Measurements from ENCODE around the gene FBXW5.

The FBXW5 gene

DNA sequence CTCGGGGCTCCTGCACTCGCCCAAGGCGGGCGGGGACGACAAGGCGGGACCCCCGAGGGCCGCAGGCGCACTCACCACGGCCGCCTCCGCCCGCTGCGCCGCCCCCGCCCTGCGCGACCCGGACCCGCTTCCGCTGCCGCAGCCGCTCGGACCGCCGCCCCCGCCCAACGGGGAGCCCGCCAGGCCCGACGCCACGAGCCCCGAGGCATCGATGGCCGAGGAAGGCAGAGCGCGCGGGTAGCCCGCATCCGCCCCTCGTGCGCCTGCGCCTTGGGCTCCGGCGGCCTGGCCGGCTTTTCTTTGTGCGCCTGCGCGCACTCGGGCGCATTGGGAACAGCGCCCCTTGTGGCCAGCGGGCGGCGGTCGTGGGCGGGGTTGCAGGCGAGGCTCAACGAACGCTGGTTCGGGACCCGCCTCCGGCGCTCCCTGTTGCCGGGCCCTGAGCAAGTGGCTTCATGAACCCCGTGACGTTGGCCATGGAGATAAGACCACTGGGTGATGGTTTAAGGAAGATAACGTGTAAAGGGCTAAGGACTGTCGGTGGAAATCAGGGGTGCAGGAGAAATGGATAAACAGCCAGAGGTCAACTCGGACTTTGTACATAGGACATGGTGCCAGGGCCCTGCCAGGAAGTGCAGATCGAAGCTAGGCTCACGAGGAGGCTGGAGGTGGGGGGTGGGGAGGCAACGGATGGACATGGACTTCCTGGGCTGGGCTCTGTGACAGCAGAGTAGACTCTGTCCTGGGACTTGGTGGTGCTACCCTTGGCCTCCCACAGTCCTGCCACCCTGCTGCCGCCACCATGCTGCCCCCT lies at the start of gene FBXW5, which contains the start of gene C8G:
Gene FBXW5, minus strand, starts transcription at position 220 of the 814 bp plus-strand sequence. CDS start 655 bp downstream, outside the sequence.
Gene C8G, plus strand, starts transcription at position 725 of the 814 bp plus-strand sequence. Its CDS starts 78 bp downstream, at position 803.
- peak; percentile 91 to 92 for DNase-seq

DNA sequence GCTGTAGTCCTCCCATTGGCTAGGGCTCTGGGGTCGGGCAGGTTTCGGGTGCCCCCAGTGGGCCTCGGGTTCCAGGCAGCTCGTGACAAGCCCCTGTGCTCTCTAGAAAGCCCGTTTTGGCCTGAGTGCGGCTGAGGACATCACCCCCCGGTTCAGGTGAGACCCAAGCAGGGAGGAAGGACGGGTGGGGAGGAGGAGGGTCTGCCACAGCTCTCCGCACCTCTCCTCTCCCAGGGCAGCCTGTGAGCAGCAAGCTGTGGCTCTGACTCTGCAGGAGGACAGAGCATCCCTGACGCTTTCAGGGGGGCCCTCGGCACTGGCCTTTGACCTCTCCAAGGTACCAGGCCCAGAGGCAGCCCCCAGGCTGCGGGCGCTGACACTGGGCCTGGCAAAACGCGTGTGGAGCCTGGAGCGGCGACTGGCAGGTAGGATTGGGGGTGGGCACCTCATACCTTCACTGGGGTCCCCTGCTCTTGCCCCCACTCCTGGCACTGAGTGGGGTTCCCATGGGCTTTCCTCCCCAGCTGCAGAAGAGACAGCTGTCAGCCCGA lies 48.4 kb upstream of the FBXW5 start:
- DNase-seq, result no peak

- DNase-seq, result peak; percentile 69 to 91
Measured at GRCh38 chr9:136991993-136992818, 47.7 kb upstream of the FBXW5 start, which contains the start of gene PAXX. Gene PAXX, plus strand, starts transcription at chr9:136992422. Its CDS starts 22 bp downstream, at chr9:136992444.

DNA sequence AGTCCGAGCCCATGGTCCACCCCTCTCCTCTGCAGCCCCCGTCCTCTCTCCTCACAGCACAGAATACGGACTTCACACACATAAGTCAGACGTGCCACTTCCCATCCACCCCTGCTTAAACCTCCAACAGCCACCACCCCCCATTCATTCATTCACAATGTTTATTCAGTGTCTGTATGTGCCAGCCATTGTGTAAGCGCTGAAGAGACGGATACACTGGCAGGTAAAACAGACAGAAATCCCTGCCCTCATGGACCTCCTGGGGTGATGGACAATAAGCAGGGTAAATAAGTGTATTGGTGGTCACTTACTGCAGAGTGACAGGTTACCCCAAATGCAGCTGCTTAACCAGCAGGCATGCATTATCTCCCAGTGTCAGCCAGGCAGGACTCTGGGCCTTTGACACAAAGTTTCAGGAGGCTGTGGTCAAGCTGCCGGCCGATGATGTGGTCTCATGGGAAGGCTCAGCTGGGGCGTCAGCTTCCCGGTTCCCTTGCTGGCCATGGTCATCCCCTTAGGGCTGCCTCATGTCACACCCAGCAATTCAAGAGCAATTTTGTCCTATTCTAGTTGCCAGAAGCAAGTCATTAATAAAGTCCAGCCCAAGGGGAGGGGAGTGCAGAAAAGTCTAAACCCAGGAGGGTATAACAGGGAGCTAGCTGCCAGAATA lies 45.8 kb upstream of the FBXW5 start:
- no peak for DNase-seq

DNA sequence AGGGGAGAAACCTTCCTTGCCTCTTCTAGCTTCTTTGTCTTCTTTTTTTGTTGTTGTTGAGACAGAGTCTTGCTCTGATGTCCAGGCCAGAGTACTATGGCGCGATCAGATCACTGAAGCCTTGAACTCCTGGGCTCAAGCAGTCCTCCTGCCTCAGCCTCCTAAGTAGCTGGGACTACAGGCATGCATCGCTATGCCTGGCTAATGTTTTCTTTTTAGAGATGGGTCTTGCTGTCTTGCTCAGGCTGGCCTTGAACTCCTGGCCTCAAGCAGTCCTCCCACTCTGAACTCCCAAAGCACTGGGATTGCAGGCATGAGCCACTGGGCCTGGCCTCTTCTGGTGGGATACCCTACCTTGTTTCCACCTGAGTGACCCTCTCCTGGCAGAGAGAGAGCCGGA lies 44.3 kb upstream of the FBXW5 start:
- DNase-seq, result no peak

- no peak for DNase-seq
Measured at GRCh38 chr9:136985853-136986252, 41.3 kb upstream of the FBXW5 start.

- no peak for DNase-seq
Measured at GRCh38 chr9:136985027-136985602, 40.6 kb upstream of the FBXW5 start.

GRCh38 chr9:136984464-136985026 lies 40.0 kb upstream of the FBXW5 start:
- no peak for DNase-seq

- DNase-seq, result no peak
Measured at GRCh38 chr9:136983656-136984314, 39.2 kb upstream of the FBXW5 start.

- DNase-seq, result no peak
Measured at GRCh38 chr9:136983167-136983566, 38.6 kb upstream of the FBXW5 start.

GRCh38 chr9:136982232-136983051 lies 37.9 kb upstream of the FBXW5 start, which contains the start of gene LCNL1:
Gene LCNL1, plus strand, starts transcription at chr9:136982993. Its CDS starts 594 bp downstream, at chr9:136983587.
- no peak for DNase-seq

DNA sequence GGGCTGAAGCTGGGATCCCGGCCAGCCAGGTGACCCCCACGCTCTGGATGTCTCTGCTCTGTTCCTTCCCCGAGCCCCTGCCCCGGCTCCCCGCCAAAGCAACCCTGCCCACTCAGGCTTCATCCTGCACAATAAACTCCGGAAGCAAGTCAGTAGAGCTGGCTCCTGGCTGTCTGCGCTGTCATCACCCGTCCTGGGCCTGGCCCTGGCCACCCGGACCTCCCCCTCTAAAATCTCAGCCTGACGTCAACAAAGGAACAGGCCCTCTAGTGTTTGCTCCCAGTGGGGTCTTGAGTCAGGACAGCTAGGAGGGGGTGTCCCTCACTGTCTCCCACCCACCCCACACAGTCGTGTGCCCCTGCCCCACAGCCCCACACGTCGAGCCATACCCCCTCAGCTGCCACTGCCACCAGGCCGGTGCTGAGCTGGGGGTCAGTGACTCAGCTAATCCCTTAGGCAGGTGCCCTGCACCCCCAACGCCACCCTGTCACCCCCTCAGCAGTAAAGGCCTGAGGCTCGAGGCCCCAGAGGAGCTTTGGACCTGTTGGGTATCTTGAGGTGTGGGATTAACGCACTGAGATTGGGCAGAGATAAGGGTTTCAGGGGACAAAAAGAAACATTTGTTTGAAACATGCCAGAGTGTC lies 37.2 kb upstream of the FBXW5 start:
- no peak for DNase-seq

DNA sequence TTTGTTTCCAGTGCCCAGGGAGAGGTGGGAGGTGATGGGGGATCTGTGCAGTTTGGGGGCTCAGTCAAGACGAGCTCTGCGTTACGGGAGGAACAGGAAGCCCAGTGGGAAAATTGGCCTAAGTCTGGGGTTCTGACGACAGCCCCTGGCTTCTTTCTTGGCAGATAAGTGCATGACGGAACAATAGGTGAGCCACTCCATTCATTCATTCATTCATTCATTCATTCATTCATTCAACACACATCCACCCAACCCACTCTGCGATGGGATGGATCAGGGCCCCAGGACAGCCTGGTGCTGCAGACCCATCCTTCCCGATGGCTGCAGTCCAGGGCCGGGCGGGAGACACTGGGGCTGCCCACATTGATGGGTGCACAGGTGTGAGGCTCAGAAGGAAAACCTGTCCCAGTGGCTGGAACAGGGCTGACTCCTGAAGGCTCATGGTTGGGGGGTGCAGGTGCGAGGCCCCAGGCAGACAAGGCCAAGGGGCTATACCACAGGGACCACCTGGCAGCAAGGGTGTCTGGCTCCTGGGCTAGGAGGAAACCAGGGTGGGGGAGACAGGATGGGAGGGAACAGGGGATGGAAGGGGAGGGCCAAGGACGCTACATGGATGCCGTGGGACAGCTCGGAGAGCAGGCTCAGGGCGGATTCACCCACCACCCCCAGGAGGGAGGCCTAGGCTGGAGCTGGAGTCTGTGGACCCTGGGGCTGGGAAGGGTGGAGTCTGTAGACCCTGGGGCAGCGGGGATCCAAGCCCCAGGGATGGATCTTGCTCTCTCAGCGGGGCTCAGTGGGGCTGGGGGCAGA lies 36.3 kb upstream of the FBXW5 start:
- no peak for DNase-seq

GRCh38 chr9:136979769-136980587 lies 35.4 kb upstream of the FBXW5 start:
- DNase-seq, result no peak

DNA sequence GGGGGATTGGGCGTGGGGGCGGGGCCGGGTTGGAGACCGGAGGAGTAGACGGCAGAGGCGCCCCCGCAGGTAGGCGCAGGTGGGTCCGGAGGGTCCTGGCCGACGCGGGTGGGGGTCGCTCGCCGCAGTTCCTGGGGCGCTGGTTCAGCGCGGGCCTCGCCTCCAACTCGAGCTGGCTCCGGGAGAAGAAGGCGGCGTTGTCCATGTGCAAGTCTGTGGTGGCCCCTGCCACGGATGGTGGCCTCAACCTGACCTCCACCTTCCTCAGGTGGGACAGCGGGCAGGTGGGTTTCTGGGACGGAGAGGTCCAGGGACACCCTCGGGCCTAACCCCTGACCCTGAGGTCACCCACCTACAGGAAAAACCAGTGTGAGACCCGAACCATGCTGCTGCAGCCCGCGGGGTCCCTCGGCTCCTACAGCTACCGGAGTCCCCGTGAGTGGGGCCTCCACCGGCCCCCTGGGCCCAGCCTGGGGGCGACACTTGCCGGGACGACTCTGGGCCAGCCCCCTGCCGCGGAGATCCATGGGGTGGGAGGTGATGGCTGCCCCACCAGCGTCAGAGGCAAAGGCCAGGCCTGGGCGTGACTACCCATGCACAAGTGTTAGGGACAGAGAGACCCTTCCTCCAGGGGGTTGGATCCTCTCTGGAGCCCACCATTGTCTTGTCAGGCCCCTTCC lies 34.5 kb upstream of the FBXW5 start:
- no peak for DNase-seq

DNA sequence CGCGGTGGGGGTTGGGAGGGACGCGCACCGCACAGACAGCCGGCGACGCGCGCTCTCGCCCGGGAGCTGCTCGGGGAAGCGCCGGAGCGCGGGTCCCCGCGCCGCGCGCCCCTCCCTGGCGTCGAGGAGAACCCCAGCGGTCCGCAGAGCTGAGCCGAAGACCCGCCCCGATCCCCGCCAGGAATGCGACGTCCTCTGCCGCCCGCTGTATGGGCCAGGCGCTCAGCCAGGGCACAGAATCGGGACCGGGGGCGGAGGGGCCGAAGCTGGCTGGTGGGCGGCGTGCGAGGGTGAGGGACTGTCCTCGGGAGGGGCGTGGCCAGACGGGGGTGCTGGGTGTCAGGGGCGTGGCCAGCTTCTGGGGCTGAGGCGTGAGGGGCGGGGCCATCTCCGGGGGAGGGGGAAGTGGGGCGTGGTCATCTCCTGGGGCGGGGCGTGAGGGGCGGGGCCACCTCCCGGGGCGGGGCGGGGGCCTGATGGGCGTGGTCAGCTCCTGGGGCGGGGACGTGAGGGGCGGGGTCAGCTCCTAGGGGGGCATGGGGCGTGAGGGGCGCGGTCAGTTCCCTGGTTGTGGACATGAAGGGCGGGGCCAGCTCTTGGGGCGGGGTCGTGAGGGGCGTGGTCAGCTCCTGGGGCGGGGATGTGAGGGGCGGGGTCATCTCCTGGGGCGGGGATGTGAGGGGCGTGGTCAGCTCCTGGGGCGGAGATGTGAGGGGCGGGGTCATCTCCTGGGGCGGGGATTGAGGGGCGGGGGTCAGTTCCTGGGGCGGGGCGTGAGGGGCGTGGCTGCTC lies 33.7 kb upstream of the FBXW5 start:
- no peak for DNase-seq

- no peak for DNase-seq
Measured at GRCh38 chr9:136977649-136978072, 33.1 kb upstream of the FBXW5 start.
